Ovary (tissue), 9 donors: ENCODE data around the gene EFNA5. TPM values are rescaled to one million over a fixed set of nuclear protein-coding genes. Genes with fewer than 3 reads are reported as not detected.

Experiments
- DNase-seq, 5 donors: peaks; one replicate each; pipeline ENCODE4 v3.0.0-alpha.2; 2019 to 2020
- H3K27ac ChIP-seq, 2 donors: fragments of 200-600 bp; one replicate each; pipeline versions ENCODE4 v1.5.1 to v1.8.0; 2019 to 2022
- H3K27me3 ChIP-seq: fragments of 200-600 bp; one replicate; pipeline ENCODE4 v1.8.0; 2022
- H3K36me3 ChIP-seq: fragments of 200-600 bp; sonication (generic); one replicate; pipeline ENCODE4 v1.5.1; 2019
- H3K4me1 ChIP-seq: one replicate; pipeline ENCODE4 v1.8.1; 2013; ENCODE audit warnings: mild to moderate bottlenecking, moderate library complexity; ENCODE audit not compliant: insufficient read depth
- H3K4me3 ChIP-seq: fragments of 200-600 bp; sonication (generic); one replicate; pipeline ENCODE4 v1.5.1; 2017
- H3K9me3 ChIP-seq, 2 donors: fragments of 200-600 bp in 1 of 2; sonication (generic) in 1 of 2; one replicate each; pipeline versions ENCODE4 v1.5.1 to v1.8.1; 2013 to 2019; ENCODE audit warnings: mild to moderate bottlenecking in 1 of 2, moderate library complexity in 1 of 2
- EP300 ChIP-seq: sonication (generic); formaldehyde crosslinking; IDR thresholded peaks from one replicate; pipeline ENCODE4 v1.6.1; 2017; ENCODE audit warnings: antibody characterized with exemption
- POLR2A ChIP-seq: fragments of 450-650 bp; IDR thresholded peaks from one replicate; pipeline ENCODE4 v1.6.1; 2017; ENCODE audit warnings: antibody characterized with exemption, mild to moderate bottlenecking, moderate library complexity
- WGBS, 3 donors: extraction: QIAGEN DNeasy Blood & Tissue Kit in 1 of 3; methylation state at CpG; one replicate each; pipeline versions ENCODE4 v1.1.5 to v1.1.7; 2013 to 2017; 5-methylcytosine and 5-hydroxymethylcytosine counted together
- intact Hi-C, 4 donors: fragments of 100-400 bp; cut with DNase I; formaldehyde crosslinking; loops; one replicate each; pipeline versions ENCODE4 v1.11.0 to v1.15.1; 2022 to 2023
- polyA plus RNA-seq, 2 donors: library from polyadenylated mRNA; stranded (reverse); fragments of 200-250 nt in 1 of 2; fragments of 350-450 nt in 1 of 2; fragmentation: Illumina TruSeq in 1 of 2; extraction: RNeasy Lipid Tissue Mini Kit (QIAGEN cat#74804) in 1 of 2; gene quantifications; one replicate each; pipeline ENCODE4 v1.2.3, GENCODE V29; 2013 to 2014
- total RNA-seq, 7 donors: library from RNA; depleted of rRNA in 2 of 7; stranded (reverse); fragments of >200 nt in 2 of 7; fragmentation: NEBNext Ultra II Directional in 3 of 7; extraction: Animal tissue kit (Norgen Biotek cat#: 25700) in 3 of 7; gene quantifications; one replicate each; pipeline versions ENCODE4 v1.1.0 to v1.2.4, GENCODE V29; 2016 to 2023
- TF ChIP-seq, protein P1 (sequence below), 3 donors: fragments of 450-650 bp in 2 of 3; fragments of 200-600 bp in 1 of 3; IDR thresholded peaks; one replicate each; pipeline versions ENCODE4 v1.5.1 to v1.8.0; 2016 to 2022; ENCODE audit warnings: antibody characterized with exemption in 3 of 3, mild to moderate bottlenecking in 1 of 3
- donor health status: DM: no; HTN: no; CAD: no; lungs with moderate emphysema.
- donor health status: DM: no; HTN: no; CAD: no.
- donor health status: Bipolar disorder and iron deficiency.
- donor health status: DM: yes; HTN: yes; CAD: no.
- donor health status: DM: no; HTN: no; CAD: no.
- donor health status: DM: yes; HTN: yes; CAD: no.

Gene EFNA5
- total and polyA plus RNA-seq, 9 donors = 1.5 to 20.6 (median 7.7) TPM

DNA sequence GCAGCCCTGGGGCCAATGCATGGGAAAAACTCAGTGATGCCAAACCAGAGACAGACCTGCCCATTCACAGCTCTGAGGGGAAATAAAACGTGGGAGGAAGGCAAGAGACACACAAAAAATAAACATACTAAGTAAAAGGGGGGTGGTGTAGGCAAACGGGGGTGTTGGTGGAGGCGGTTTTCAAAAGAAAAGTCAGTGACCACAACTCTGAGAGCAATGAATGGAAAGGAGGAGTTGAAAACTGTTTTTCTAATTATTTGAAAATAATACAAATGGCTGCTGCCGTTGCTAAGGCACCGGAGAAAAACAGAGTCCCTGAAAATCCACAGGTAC is 293.5 kb downstream of the EFNA5 start:
- no peaks in the 10 kb centered on the region for H3K9me3 ChIP-seq
- H3K4me1 ChIP-seq = no peaks in the 10 kb centered on the region
- no peak for TF ChIP-seq POLR2A
- TF ChIP-seq, protein P1, sequence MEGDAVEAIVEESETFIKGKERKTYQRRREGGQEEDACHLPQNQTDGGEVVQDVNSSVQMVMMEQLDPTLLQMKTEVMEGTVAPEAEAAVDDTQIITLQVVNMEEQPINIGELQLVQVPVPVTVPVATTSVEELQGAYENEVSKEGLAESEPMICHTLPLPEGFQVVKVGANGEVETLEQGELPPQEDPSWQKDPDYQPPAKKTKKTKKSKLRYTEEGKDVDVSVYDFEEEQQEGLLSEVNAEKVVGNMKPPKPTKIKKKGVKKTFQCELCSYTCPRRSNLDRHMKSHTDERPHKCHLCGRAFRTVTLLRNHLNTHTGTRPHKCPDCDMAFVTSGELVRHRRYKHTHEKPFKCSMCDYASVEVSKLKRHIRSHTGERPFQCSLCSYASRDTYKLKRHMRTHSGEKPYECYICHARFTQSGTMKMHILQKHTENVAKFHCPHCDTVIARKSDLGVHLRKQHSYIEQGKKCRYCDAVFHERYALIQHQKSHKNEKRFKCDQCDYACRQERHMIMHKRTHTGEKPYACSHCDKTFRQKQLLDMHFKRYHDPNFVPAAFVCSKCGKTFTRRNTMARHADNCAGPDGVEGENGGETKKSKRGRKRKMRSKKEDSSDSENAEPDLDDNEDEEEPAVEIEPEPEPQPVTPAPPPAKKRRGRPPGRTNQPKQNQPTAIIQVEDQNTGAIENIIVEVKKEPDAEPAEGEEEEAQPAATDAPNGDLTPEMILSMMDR (IDR thresholded peaks at IDR 0.05) = no peak
- H3K27me3 ChIP-seq = no peaks in the 10 kb centered on the region
- intact Hi-C loops = no loop called here
- no peak overlapping the region for H3K27ac ChIP-seq
- H3K4me3 ChIP-seq = no peak overlapping the region
- no peak for DNase-seq
- WGBS, 3 donors = 86 to 93% (median 89%) methylated on average over 5 of the region's 5 CpGs
- H3K36me3 ChIP-seq = no peaks in the 10 kb centered on the region

DNA sequence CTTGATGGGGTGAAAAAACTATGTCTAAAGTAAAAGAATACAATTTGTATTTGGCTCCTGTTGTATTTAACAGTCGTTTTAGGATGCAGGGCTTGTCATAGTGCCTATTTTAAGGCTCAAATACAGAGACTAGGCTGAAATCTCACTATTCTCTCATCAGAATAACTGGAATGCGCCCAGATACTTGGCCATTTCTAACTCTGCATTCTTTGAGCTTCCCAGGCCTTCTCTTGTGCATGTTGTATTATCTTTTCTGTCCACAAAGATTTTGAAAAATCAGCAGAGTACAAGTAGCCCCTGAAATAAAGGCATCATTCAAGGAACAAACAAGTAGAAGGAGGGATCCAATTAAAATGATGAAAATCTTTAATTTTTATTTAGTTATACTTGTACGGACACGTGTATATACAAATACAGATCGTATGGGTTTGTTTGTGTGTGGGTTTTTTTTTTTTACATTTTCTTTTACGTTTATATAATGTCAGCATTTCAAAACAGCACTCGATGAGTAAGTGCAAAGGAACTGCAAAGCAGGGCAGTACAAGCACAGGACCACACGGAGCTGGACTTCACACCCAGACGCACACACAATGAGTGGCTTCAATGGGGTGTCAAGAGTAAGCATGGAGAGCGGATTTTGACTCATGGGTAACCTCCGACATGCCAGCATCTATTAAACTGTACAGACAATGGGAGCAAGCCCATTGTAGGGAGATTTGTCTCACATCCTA is 294.0 kb downstream of the EFNA5 start:
- Histone ChIP-seq H3K27ac (no peak overlapping the region), H3K27me3 (no peaks in the 10 kb centered on the region), H3K9me3 (no peaks in the 10 kb centered on the region), H3K4me1 (no peaks in the 10 kb centered on the region), H3K4me3 (no peak overlapping the region), H3K36me3 (no peaks in the 10 kb centered on the region)
- no peak for TF ChIP-seq POLR2A
- TF ChIP-seq EP300 = no peak
- TF ChIP-seq, protein P1 (IDR thresholded peaks at IDR 0.05) = no peak
- DNase-seq = no peak
- 91 to 94% (median 92%) methylated on average over 11 of the region's 11 CpGs for WGBS, 3 donors
- intact Hi-C loops = no loop called here

DNA sequence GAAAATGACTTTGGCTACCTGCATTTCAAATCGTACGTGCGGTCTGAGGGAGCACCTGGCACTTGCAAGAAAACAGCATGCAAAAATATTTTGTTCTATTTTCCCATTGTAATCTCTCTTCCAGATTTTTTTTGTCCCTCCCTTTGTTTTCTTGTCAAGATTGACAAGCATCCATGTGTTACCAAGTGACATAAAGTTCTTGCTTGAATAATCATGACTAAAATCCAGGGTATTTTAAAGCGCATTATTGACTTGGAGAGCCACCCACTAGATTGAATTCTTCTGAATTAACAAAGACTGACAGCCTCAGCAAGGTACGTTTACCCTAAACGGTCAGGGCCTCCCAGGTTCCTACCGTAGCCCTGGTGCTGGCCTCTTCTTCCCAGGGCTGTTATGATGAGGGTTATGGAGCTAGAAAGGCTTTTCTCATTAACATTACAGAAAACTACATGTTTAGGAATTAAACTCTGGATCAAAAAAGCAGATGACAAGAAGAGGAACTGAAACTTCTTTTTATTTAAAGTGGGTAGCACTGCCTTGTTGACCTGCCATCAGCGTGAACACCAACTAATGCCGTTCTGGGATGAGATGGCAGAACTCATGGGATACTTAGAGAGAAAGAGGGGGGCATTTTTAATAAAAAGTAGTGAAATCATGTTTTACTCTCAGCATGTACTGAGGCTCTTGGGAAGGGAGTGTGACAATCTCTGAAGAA is 297.0 kb downstream of the EFNA5 start:
- H3K36me3 ChIP-seq = no peaks in the 10 kb centered on the region
- TF ChIP-seq POLR2A = no peak
- no peak for TF ChIP-seq EP300
- TF ChIP-seq, protein P1 (IDR thresholded peaks at IDR 0.05) = no peak
- no peaks in the 10 kb centered on the region for H3K27me3 ChIP-seq
- H3K9me3 ChIP-seq = no peaks in the 10 kb centered on the region
- intact Hi-C loops = no loop called here
- H3K4me1 ChIP-seq = no peaks in the 10 kb centered on the region
- no peak overlapping the region for H3K27ac ChIP-seq
- no peak for DNase-seq
- no peak overlapping the region for H3K4me3 ChIP-seq
- WGBS, 3 donors = 85 to 90% (median 88%) methylated on average over 9 of the region's 9 CpGs

DNA sequence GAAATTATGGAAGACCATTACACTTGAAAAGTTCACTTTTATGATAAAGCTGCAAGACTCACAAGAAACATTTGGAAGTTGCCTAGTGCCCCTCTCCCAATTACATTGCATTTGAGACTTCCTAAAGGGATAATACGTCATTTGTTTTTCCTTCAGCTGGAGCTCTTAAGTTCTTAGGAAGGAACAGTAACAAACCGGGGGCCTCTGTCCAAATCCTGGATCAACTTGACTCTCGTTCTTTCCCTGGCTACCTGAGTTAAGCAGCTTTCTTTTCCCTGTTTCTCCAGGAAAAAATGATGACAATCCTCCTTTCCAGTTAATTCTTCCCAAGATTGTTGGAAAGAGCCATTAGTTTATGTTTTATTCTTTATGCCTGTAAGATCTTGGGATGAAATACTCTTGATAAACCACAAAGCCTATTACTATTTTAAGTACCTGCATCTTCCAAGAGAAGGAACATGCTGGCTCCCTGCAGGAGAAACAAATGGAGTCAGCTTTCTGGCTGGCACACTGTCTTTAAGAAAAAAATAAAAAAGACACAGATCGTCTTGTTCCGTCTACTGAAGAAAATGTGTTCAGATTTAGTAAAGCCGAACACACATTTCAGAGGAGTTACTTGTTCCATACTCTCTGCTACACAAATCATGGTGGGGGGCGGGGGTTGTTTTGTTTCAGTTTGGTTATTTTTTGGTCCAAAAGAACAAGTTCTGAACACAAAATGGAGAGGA is 297.9 kb downstream of the EFNA5 start:
- no peak for TF ChIP-seq EP300
- TF ChIP-seq, protein P1 (IDR thresholded peaks at IDR 0.05) = no peak
- TF ChIP-seq POLR2A = no peak
- Histone ChIP-seq H3K36me3 (no peaks in the 10 kb centered on the region), H3K4me1 (no peaks in the 10 kb centered on the region), H3K9me3 (no peaks in the 10 kb centered on the region), H3K27me3 (no peaks in the 10 kb centered on the region), H3K4me3 (no peak overlapping the region), H3K27ac (no peak overlapping the region)
- DNase-seq = no peak
- intact Hi-C loops = no loop called here
- 17 to 27% (median 21%) methylated on average over 7 of the region's 7 CpGs for whole genome bisulfite sequencing, 3 donors
